SK-N-SH (cell line): Measurements from ENCODE around the gene SH3BGRL3. TPM values are rescaled to one million over a fixed set of nuclear protein-coding genes. Genes with fewer than 3 reads are reported as not detected.
A peak's percentile ranks its signal among the peaks of the same experiment; 100 is the strongest.

Source experiments
- CTCF ChIA-PET: fragments of 300-600, 350-600 bp; formaldehyde crosslinking; extraction: SDS; loops from one replicate; lab custom pipeline; 2021; lab: Yijun Ruan, JAX
- POLR2A ChIA-PET: fragments of 350-600 bp; sonication (Branson Sonifier 250); formaldehyde crosslinking; extraction: SDS; loops from one replicate; lab custom pipeline; 2020; ENCODE audit warnings: antibody characterized with exemption, inconsistent platforms; lab: Yijun Ruan, JAX
- DNase-seq: peaks from one replicate; pipeline ENCODE4 v3.0.0; 2012
- H2AFZ ChIP-seq: fragments of 200-600 bp; sonication (generic); 2 replicates; pipeline ENCODE4 v1.8.1; 2016; ENCODE audit warnings: antibody characterized with exemption, mild to moderate bottlenecking, low read depth
- H3F3A ChIP-seq: fragments of 200-600 bp; sonication (generic); replicated peaks from 2 replicates; pipeline ENCODE3; 2016; ENCODE audit warnings: antibody characterized with exemption, mild to moderate bottlenecking; ENCODE audit not compliant: insufficient read depth
- H3K27ac ChIP-seq, 2 experiments: fragments of 200-500 bp in 1 of 2; fragments of 200-600 bp in 1 of 2; sonication (Bioruptor generic) in 1 of 2; sonication (generic), shearing (Covaris generic) in 1 of 2; 2 replicates each; pipeline versions ENCODE4 v1.5.1 to v1.6.1; 2014 to 2016; ENCODE audit warnings: low read depth in 2 of 2, inconsistent platforms in 1 of 2, low read length in 1 of 2, mild to moderate bottlenecking in 1 of 2, mixed read lengths in 1 of 2
- H3K27me3 ChIP-seq: fragments of 200-600 bp; sonication (generic), shearing (Covaris generic); 2 replicates; pipeline ENCODE4 v1.6.1; 2016; ENCODE audit warnings: mixed run types; ENCODE audit not compliant: insufficient read depth
- H3K36me3 ChIP-seq, 2 experiments: fragments of 200-500 bp in 1 of 2; fragments of 200-600 bp in 1 of 2; sonication (Bioruptor generic) in 1 of 2; sonication (generic) in 1 of 2; replicated peaks in 1 of 2; 2 replicates each; pipeline versions ENCODE3 to v1.5.1; 2014 to 2016; ENCODE audit warnings: low read length in 1 of 2, mild to moderate bottlenecking in 1 of 2; ENCODE audit not compliant: insufficient read depth in 2 of 2, control insufficient read depth in 1 of 2
- H3K4me1 ChIP-seq, 2 experiments: fragments of 200-500 bp in 1 of 2; fragments of 200-600 bp in 1 of 2; sonication (Bioruptor generic) in 1 of 2; sonication (generic), shearing (Covaris generic) in 1 of 2; 2 replicates each; pipeline versions ENCODE4 v1.5.1 to v1.6.1; 2014 to 2016; ENCODE audit warnings: low read depth in 1 of 2, low read length in 1 of 2, mixed run types in 1 of 2; ENCODE audit not compliant: insufficient read depth in 2 of 2, control insufficient read depth in 1 of 2
- H3K4me2 ChIP-seq: fragments of 200-600 bp; sonication (generic), shearing (Covaris generic); 2 replicates; pipeline ENCODE4 v1.6.1; 2017; ENCODE audit warnings: mixed run types
- H3K4me3 ChIP-seq, 2 experiments: fragments of 200-500 bp in 1 of 2; fragments of 200-600 bp in 1 of 2; sonication (Bioruptor generic) in 1 of 2; sonication (generic), shearing (Covaris generic) in 1 of 2; 2 replicates each; pipeline versions ENCODE4 v1.5.1 to v1.8.1; 2014 to 2016; ENCODE audit warnings: low read depth in 2 of 2, inconsistent platforms in 1 of 2, low read length in 1 of 2, mild to moderate bottlenecking in 1 of 2, mixed read lengths in 1 of 2, moderate library complexity in 1 of 2
- H3K79me2 ChIP-seq: fragments of 200-600 bp; sonication (generic); 2 replicates; pipeline ENCODE4 v1.8.1; 2017; ENCODE audit warnings: mild to moderate bottlenecking; ENCODE audit not compliant: insufficient read depth
- H3K9ac ChIP-seq: fragments of 200-600 bp; sonication (generic); 2 replicates; pipeline ENCODE4 v1.6.1; 2017; ENCODE audit warnings: mixed run types
- H3K9me2 ChIP-seq: fragments of 200-600 bp; sonication (generic); 2 replicates; pipeline ENCODE4 v1.6.1; 2017; ENCODE audit warnings: mixed run types
- H3K9me3 ChIP-seq: fragments of 200-600 bp; sonication (generic); 2 replicates; pipeline ENCODE4 v1.6.1; 2017; ENCODE audit warnings: mixed run types, mild to moderate bottlenecking, moderate library complexity
- H4K20me1 ChIP-seq: fragments of 200-600 bp; sonication (generic); 2 replicates; pipeline ENCODE4 v1.6.1; 2017; ENCODE audit warnings: mild to moderate bottlenecking, mixed run types; ENCODE audit not compliant: insufficient read depth
- EP300 ChIP-seq, 2 experiments: IDR thresholded peaks; 2 replicates each; pipeline versions ENCODE4 v1.4.0 to v1.6.1; 2012; ENCODE audit warnings: borderline replicate concordance in 1 of 2, low read depth in 1 of 2, low read length in 1 of 2
- GABPA ChIP-seq: IDR thresholded peaks from 2 replicates; pipeline ENCODE4 v1.4.0; 2012; ENCODE audit warnings: low read depth, mild to moderate bottlenecking
- GATA2 ChIP-seq: sonication (generic); formaldehyde crosslinking; IDR thresholded peaks from 2 replicates; pipeline ENCODE4 v1.5.0; 2020; ENCODE audit warnings: mild to moderate bottlenecking, missing genetic modification reagents
- JUND ChIP-seq: IDR thresholded peaks from 2 replicates; pipeline ENCODE4 v1.4.0; 2012
- MXI1 ChIP-seq: IDR thresholded peaks from 2 replicates; pipeline ENCODE4 v1.6.1; 2012; ENCODE audit warnings: mild to moderate bottlenecking, low read depth, low read length, improper control_type of control experiment
- NFIC ChIP-seq: IDR thresholded peaks from 2 replicates; pipeline ENCODE4 v1.4.0; 2012; ENCODE audit warnings: borderline replicate concordance
- PBX3 ChIP-seq: IDR thresholded peaks from 2 replicates; pipeline ENCODE4; 2012
- REST ChIP-seq: IDR thresholded peaks from 2 replicates; pipeline ENCODE4 v1.6.1; 2012; ENCODE audit warnings: mild to moderate bottlenecking, low read depth, low read length, moderate library complexity
- SIN3A ChIP-seq: IDR thresholded peaks from 2 replicates; pipeline ENCODE4 v1.6.1; 2012; ENCODE audit warnings: low read depth, mild to moderate bottlenecking, low read length, moderate library complexity, borderline replicate concordance
- TAF1 ChIP-seq: IDR thresholded peaks from 2 replicates; pipeline ENCODE4 v1.6.1; 2012; ENCODE audit warnings: low read depth, mild to moderate bottlenecking, low read length, moderate library complexity, borderline replicate concordance
- TCF12 ChIP-seq: IDR thresholded peaks from 2 replicates; pipeline ENCODE4 v1.4.0; 2012
- USF2 ChIP-seq: fragments of 150-350 bp; IDR thresholded peaks from 2 replicates; pipeline ENCODE4 v1.6.1; 2017; ENCODE audit warnings: antibody characterized with exemption, low read length, low read depth, borderline replicate concordance
- ZBTB33 ChIP-seq: IDR thresholded peaks from 2 replicates; pipeline ENCODE4 v1.4.0; 2012; ENCODE audit warnings: low read depth, borderline replicate concordance
- WGBS: methylation state at CpG from one replicate; pipeline ENCODE4 v1.1.6; 2017; ENCODE audit warnings: low lambda C conversion rate; 5-methylcytosine and 5-hydroxymethylcytosine counted together
- polyA plus RNA-seq, 3 experiments: library from polyadenylated mRNA; depleted of rRNA; stranded (reverse); fragments of >200 nt; gene quantifications; 2 replicates each; pipeline ENCODE4 v1.2.3, GENCODE V29; 2012

Gene SH3BGRL3
- polyA plus RNA-seq, 1 of the 3 experiments (the other 2 are of a cell fraction): 202 TPM

GRCh38 chr1:26290882-26291261, 11.0 kb downstream of the SH3BGRL3 start:
- ChIA-PET CTCF (interaction anchor here (1.1 to 10.7 kb wide), 6 partner anchors 11 to 126 kb away, joined by 3 to 213 read pairs (median 14); partner anchors contain the start of genes CD52 and SH3BGRL3), POLR2A (no interaction called here)

GRCh38 chr1:26291433-26291832, 11.5 kb downstream of the SH3BGRL3 start:
- H3K36me3 ChIP-seq: no peaks in the 10 kb centered on the region
- H3K27ac ChIP-seq: peak overlapping the region in 1 of 2 experiments; percentile 9; a peak in 1 of 4 replicates
- H3K79me2 ChIP-seq: no peaks in the 10 kb centered on the region
- TF ChIP-seq ZBTB33 (no peak), USF2 (no peak), MXI1 (no peak), SIN3A (no peak), GABPA (no peak), JUND (no peak), REST (no peak), TCF12 (no peak), GATA2 (CRISPR knock-in tag) (no peak), NFIC (no peak), PBX3 (no peak)
- H2AFZ ChIP-seq: no peak overlapping the region
- CTCF ChIA-PET: interaction anchor here (1.1 to 10.7 kb wide), 5 partner anchors 12 to 73 kb away, joined by 3 to 213 read pairs (median 9); partner anchors contain the start of genes CD52 and SH3BGRL3
- no peak overlapping the region for H3K4me3 ChIP-seq
- WGBS: 80% methylated on average over 1 of the region's 3 CpGs
- H3K4me1 ChIP-seq: peaks cover 0 to 30% of the 10 kb centered on the region in 2 experiments; a peak in 1 of 4 replicates
- H3K9ac ChIP-seq: no peak overlapping the region
- POLR2A ChIA-PET: no interaction called here
- no peaks in the 10 kb centered on the region for H3F3A ChIP-seq
- H3K9me3 ChIP-seq: no peaks in the 10 kb centered on the region
- H4K20me1 ChIP-seq: no peaks in the 10 kb centered on the region
- H3K4me2 ChIP-seq: no peak overlapping the region
- H3K9me2 ChIP-seq: no peaks in the 10 kb centered on the region
- DNase-seq: no peak
- no peaks in the 10 kb centered on the region for H3K27me3 ChIP-seq

More at GRCh38 chr1:26290882-26291261, 11.0 kb downstream of the SH3BGRL3 start:
- Histone ChIP-seq H3K9me3 (no peaks in the 10 kb centered on the region), H3K27ac (peak overlapping the region in 1 of 2 experiments; percentile 9; a peak in 1 of 4 replicates), H3K4me1 (peaks cover 0 to 30% of the 10 kb centered on the region in 2 experiments; a peak in 1 of 4 replicates), H4K20me1 (no peaks in the 10 kb centered on the region), H3F3A (peaks cover 4% of the 10 kb centered on the region), H3K27me3 (no peaks in the 10 kb centered on the region), H3K79me2 (no peaks in the 10 kb centered on the region), H3K9me2 (no peaks in the 10 kb centered on the region), H3K4me2 (no peak overlapping the region), H3K4me3 (no peak overlapping the region)
- 81% methylated on average over 10 of the region's 11 CpGs for WGBS
- DNase-seq: peak; percentile 59
- TF ChIP-seq EP300 (IDR thresholded peaks at IDR 0.05; ENCODE audit: borderline replicate concordance in 1 of 2, low read depth in 1 of 2, low read length in 1 of 2) (peak in 1 of 2 experiments; percentile 21; a peak in 1 of 4 replicates), TAF1 (no peak)
- TF ChIP-seq, all 33 proteins: peak for 1
- no peaks in the 10 kb centered on the region for H3K36me3 ChIP-seq
- H3K9ac ChIP-seq: no peak overlapping the region
- H2AFZ ChIP-seq: no peak overlapping the region
